GM23338 (cell line): ENCODE results near the gene SLC25A48. TPM values are rescaled to one million over a fixed set of nuclear protein-coding genes. Genes with fewer than 3 reads are reported as not detected.

ENCODE experiments used
- CREB1 ChIP-seq: fragments of 250-450 bp; sonication (Bioruptor Pico); IDR thresholded peaks from 2 replicates; pipeline ENCODE4 v1.5.0; 2020; ENCODE audit warnings: low read depth, mild to moderate bottlenecking, moderate library complexity
- CTCF ChIP-seq, 2 experiments: fragments of 200-600 bp in 1 of 2; sonication (generic) in 1 of 2; conservative IDR thresholded peaks; 2 replicates each; pipeline versions ENCODE4 v1.5.1 to v1.6.1; 2016 to 2017; ENCODE audit warnings: antibody characterized with exemption in 2 of 2, low read depth in 2 of 2, mild to moderate bottlenecking in 2 of 2, moderate library complexity in 1 of 2
- ETS1 ChIP-seq: IDR thresholded peaks from 2 replicates; pipeline ENCODE4 v1.6.1; 2016; ENCODE audit warnings: antibody characterized with exemption
- STAT1 ChIP-seq: IDR thresholded peaks from one replicate; pipeline ENCODE4 v1.6.1; 2016; ENCODE audit warnings: antibody characterized with exemption; ENCODE audit not compliant: unreplicated experiment
- ZNF462 ChIP-seq: fragments of 250-450 bp; sonication (Bioruptor Pico); IDR thresholded peaks from 2 replicates; pipeline ENCODE4 v1.5.0; 2020; ENCODE audit warnings: mild to moderate bottlenecking, moderate library complexity
- polyA plus RNA-seq: library from polyadenylated mRNA; unstranded; fragments of >200 nt; fragmentation: Nextera tagmentation; extraction: Ambion mirVana; gene quantifications from 2 replicates; pipeline ENCODE4 v1.2.1, GENCODE V29; 2016
- total RNA-seq: library from RNA; depleted of rRNA; stranded (reverse); fragments of >200 nt; shearing (Covaris generic); gene quantifications from 2 replicates; pipeline ENCODE4 v1.2.3, GENCODE V29; 2014

The SLC25A48 gene
- total and polyA plus RNA-seq, 2 experiments from 2014 or later, result 1.1 to 1.5 TPM

GRCh38 chr5:135905144-135905543, 70.7 kb downstream of the SLC25A48 start (continued):
- TF ChIP-seq ZNF462 (CRISPR knock-in tag), result no peak
- no peak for TF ChIP-seq ETS1
- no peak for TF ChIP-seq CTCF (conservative IDR thresholded peaks at IDR 0.05; ENCODE audit: low read depth in 2 of 2)
- no peak for TF ChIP-seq STAT1
- TF ChIP-seq CREB1 (CRISPR knock-in tag), result no peak
